ENCODE results near the gene ACVRL1.

DNA sequence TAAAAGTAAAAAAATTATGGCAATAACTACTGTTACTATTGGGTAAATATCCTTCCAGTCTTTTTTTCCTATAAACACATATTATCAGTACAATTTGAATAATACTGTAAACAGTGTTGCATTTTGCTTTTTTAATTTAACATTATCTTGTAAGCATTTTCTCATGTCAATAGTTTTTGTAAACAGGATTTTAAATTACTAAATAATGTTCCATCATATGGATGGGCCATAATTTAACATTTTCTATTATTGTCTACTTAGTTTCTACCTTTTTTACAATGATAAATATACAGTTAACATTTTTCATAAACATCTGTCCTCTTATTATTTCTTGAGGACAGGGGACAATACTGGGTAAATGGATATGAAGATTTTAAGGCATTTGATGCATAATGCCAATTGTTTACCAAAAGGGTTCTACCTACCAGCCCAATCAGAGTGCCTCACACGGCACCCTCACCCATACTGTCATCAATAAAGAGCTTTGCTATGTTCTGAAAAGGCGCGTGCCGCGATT, 43.4 kb downstream of the ACVRL1 start:
- TF ChIP-seq POLR2A (IDR thresholded peaks at IDR 0.05; ENCODE audit: low read depth, low read length), result no peak
- no peak for TF ChIP-seq POLR2AphosphoS5 (IDR thresholded peaks at IDR 0.05; ENCODE audit: low read depth, low read length)
